Neural cell (in vitro differentiated cells): ENCODE results near the gene DOCK2. TPM values are rescaled to one million over a fixed set of nuclear protein-coding genes. Genes with fewer than 3 reads are reported as not detected.
"Not testable (repeated sequence)": the region's sequence is repeated elsewhere in the genome, so short reads cannot be mapped to it uniquely, and the experiment has no call there.

ENCODE experiments used
- H2AFZ ChIP-seq: fragments of 200-600, 300-800 bp; sonication (generic), shearing (Covaris generic); 2 replicates; pipeline ENCODE4 v1.6.0; 2014; ENCODE audit warnings: low read depth, mild to moderate bottlenecking, antibody characterized with exemption, low read length, moderate library complexity
- H3F3A ChIP-seq: fragments of 200-600 bp; shearing (Covaris generic); 2 replicates; pipeline ENCODE4 v1.6.1; 2016; ENCODE audit warnings: mild to moderate bottlenecking, moderate library complexity, mixed read lengths, antibody characterized with exemption, low read length; ENCODE audit not compliant: insufficient read depth, poor library complexity, severe bottlenecking
- H3K27ac ChIP-seq: fragments of 200-600, 300-800 bp; sonication (generic), shearing (Covaris generic); 2 replicates; pipeline ENCODE4 v1.5.1; 2014; ENCODE audit warnings: mild to moderate bottlenecking, low read length, moderate library complexity
- H3K27me3 ChIP-seq: fragments of 300-800, 200-600 bp; sonication (generic), shearing (Covaris generic); 2 replicates; pipeline ENCODE4 v1.6.0; 2014; ENCODE audit warnings: mild to moderate bottlenecking, low read depth, low read length, moderate library complexity; ENCODE audit not compliant: insufficient read depth
- H3K36me3 ChIP-seq: fragments of 300-800, 200-600 bp; sonication (generic), shearing (Covaris generic); 2 replicates; pipeline ENCODE4 v1.5.1; 2014; ENCODE audit warnings: mild to moderate bottlenecking, antibody characterized with exemption, low read length, moderate library complexity; ENCODE audit not compliant: insufficient read depth
- H3K4me2 ChIP-seq: fragments of 300-800, 200-600 bp; sonication (generic), shearing (Covaris generic); 2 replicates; pipeline ENCODE4 v1.6.0; 2014; ENCODE audit warnings: mild to moderate bottlenecking, low read length
- H3K4me3 ChIP-seq: fragments of 300-800, 200-600 bp; sonication (generic), shearing (Covaris generic); 2 replicates; pipeline ENCODE4 v1.5.1; 2014; ENCODE audit warnings: mild to moderate bottlenecking, low read length, moderate library complexity
- H3K79me2 ChIP-seq: fragments of 200-600 bp; shearing (Covaris generic); replicated peaks from 2 replicates; pipeline ENCODE4 v1.6.0; 2014; ENCODE audit warnings: mild to moderate bottlenecking, low read length, moderate library complexity; ENCODE audit not compliant: insufficient read depth
- H3K9ac ChIP-seq: fragments of 300-800, 200-600 bp; sonication (generic), shearing (Covaris generic); 2 replicates; pipeline ENCODE4 v1.6.1; 2016; ENCODE audit warnings: mild to moderate bottlenecking, low read length, mixed read lengths
- H3K9me2 ChIP-seq: fragments of 200-600 bp; shearing (Covaris generic); 2 replicates; pipeline ENCODE4 v1.6.1; 2016; ENCODE audit warnings: mild to moderate bottlenecking, low read length, mixed read lengths; ENCODE audit not compliant: insufficient read depth
- H3K9me3 ChIP-seq: fragments of 200-600, 300-800 bp; sonication (generic), shearing (Covaris generic); 2 replicates; pipeline ENCODE4 v1.6.1; 2016; ENCODE audit warnings: mild to moderate bottlenecking, mixed run types, low read length, moderate library complexity, mixed read lengths
- H4K20me1 ChIP-seq: fragments of 200-600 bp; shearing (Covaris generic); 2 replicates; pipeline ENCODE4 v1.6.1; 2016; ENCODE audit warnings: mild to moderate bottlenecking, mixed run types; ENCODE audit not compliant: insufficient read depth
- EP300 ChIP-seq: fragments of 450-650 bp; conservative IDR thresholded peaks from 2 replicates; pipeline ENCODE4 v1.6.1; 2014; ENCODE audit warnings: antibody characterized with exemption, mild to moderate bottlenecking, moderate library complexity; ENCODE audit not compliant: poor library complexity, severe bottlenecking
- EZH2 ChIP-seq: fragments of 200-600, 300-800 bp; shearing (Covaris generic), sonication (generic); IDR thresholded peaks from 2 replicates; pipeline ENCODE4 v1.6.1; 2014; ENCODE audit warnings: antibody characterized with exemption, low read length, borderline replicate concordance, mild to moderate bottlenecking; ENCODE audit not compliant: insufficient read depth, poor library complexity, severe bottlenecking
- MXI1 ChIP-seq: fragments of 450-650 bp; conservative IDR thresholded peaks from 2 replicates; pipeline ENCODE4 v1.6.1; 2014; ENCODE audit warnings: antibody characterized with exemption, mild to moderate bottlenecking; ENCODE audit not compliant: poor library complexity, severe bottlenecking
- POLR2AphosphoS5 ChIP-seq: IDR thresholded peaks from 2 replicates; pipeline ENCODE4 v1.6.1; 2012
- RAD21 ChIP-seq: fragments of 450-650 bp; conservative IDR thresholded peaks from 2 replicates; pipeline ENCODE4 v1.6.1; 2014; ENCODE audit warnings: antibody characterized with exemption, mild to moderate bottlenecking, moderate library complexity
- SMC3 ChIP-seq: fragments of 450-650 bp; conservative IDR thresholded peaks from 2 replicates; pipeline ENCODE4 v1.6.1; 2014; ENCODE audit warnings: antibody characterized with exemption, mild to moderate bottlenecking, moderate library complexity; ENCODE audit not compliant: poor library complexity
- TAF1 ChIP-seq: IDR thresholded peaks from 2 replicates; pipeline ENCODE4 v1.6.1; 2012; ENCODE audit warnings: low read depth
- polyA plus RNA-seq: library from polyadenylated mRNA; depleted of rRNA; stranded (reverse); fragments of >200 nt; gene quantifications from 2 replicates; pipeline ENCODE4 v1.2.3, GENCODE V29; 2014
- TF ChIP-seq, protein P1 (sequence below): IDR thresholded peaks from 2 replicates; pipeline ENCODE4 v1.6.1; 2012; ENCODE audit warnings: borderline replicate concordance
- TF ChIP-seq, protein P2 (sequence below): fragments of 450-650 bp; IDR thresholded peaks from 2 replicates; pipeline ENCODE4 v1.5.1; 2014; ENCODE audit warnings: antibody characterized with exemption, mild to moderate bottlenecking, moderate library complexity; ENCODE audit not compliant: poor library complexity, severe bottlenecking

DOCK2 gene
- polyA plus RNA-seq, 1 donor from 2014 or later: 0.15 TPM

DNA sequence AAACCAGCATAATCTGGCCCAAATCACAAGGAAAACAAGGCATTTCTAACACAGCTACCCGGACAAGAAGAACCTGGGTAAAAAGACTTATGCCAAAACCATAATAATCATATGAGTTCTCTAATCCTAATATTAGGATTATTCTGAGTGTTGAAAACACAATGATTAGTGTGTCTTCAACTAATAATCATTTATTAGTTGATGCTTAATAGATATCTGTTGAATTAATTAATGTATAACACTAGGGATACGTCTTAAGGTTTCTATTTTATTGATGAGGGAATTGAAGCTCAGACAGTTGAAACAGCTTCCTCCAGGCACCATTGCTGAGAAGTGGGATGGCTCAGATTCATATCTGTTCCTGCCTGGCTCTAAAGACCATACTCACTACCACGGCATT, 112.2 kb downstream of the DOCK2 start:
- H3K4me3 ChIP-seq: no peak overlapping the region
- H3K9me3 ChIP-seq: no peaks in the 10 kb centered on the region
- no peaks in the 10 kb centered on the region for H3K79me2 ChIP-seq
- H2AFZ ChIP-seq: no peak overlapping the region
- H3K9ac ChIP-seq: no peak overlapping the region
- H3K9me2 ChIP-seq: no peaks in the 10 kb centered on the region
- H3K36me3 ChIP-seq: no peaks in the 10 kb centered on the region
- H3F3A ChIP-seq: no peaks in the 10 kb centered on the region
- H3K27me3 ChIP-seq: no peaks in the 10 kb centered on the region
- H3K4me2 ChIP-seq: no peak overlapping the region
- no peak overlapping the region for H3K27ac ChIP-seq
- TF ChIP-seq, protein P1, sequence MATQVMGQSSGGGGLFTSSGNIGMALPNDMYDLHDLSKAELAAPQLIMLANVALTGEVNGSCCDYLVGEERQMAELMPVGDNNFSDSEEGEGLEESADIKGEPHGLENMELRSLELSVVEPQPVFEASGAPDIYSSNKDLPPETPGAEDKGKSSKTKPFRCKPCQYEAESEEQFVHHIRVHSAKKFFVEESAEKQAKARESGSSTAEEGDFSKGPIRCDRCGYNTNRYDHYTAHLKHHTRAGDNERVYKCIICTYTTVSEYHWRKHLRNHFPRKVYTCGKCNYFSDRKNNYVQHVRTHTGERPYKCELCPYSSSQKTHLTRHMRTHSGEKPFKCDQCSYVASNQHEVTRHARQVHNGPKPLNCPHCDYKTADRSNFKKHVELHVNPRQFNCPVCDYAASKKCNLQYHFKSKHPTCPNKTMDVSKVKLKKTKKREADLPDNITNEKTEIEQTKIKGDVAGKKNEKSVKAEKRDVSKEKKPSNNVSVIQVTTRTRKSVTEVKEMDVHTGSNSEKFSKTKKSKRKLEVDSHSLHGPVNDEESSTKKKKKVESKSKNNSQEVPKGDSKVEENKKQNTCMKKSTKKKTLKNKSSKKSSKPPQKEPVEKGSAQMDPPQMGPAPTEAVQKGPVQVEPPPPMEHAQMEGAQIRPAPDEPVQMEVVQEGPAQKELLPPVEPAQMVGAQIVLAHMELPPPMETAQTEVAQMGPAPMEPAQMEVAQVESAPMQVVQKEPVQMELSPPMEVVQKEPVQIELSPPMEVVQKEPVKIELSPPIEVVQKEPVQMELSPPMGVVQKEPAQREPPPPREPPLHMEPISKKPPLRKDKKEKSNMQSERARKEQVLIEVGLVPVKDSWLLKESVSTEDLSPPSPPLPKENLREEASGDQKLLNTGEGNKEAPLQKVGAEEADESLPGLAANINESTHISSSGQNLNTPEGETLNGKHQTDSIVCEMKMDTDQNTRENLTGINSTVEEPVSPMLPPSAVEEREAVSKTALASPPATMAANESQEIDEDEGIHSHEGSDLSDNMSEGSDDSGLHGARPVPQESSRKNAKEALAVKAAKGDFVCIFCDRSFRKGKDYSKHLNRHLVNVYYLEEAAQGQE: no peak
- TF ChIP-seq, protein P2, sequence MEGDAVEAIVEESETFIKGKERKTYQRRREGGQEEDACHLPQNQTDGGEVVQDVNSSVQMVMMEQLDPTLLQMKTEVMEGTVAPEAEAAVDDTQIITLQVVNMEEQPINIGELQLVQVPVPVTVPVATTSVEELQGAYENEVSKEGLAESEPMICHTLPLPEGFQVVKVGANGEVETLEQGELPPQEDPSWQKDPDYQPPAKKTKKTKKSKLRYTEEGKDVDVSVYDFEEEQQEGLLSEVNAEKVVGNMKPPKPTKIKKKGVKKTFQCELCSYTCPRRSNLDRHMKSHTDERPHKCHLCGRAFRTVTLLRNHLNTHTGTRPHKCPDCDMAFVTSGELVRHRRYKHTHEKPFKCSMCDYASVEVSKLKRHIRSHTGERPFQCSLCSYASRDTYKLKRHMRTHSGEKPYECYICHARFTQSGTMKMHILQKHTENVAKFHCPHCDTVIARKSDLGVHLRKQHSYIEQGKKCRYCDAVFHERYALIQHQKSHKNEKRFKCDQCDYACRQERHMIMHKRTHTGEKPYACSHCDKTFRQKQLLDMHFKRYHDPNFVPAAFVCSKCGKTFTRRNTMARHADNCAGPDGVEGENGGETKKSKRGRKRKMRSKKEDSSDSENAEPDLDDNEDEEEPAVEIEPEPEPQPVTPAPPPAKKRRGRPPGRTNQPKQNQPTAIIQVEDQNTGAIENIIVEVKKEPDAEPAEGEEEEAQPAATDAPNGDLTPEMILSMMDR: no peak
- TF ChIP-seq EP300: no peak
- no peak for TF ChIP-seq TAF1
- no peak for TF ChIP-seq EZH2
- TF ChIP-seq POLR2AphosphoS5: no peak
- no peak for TF ChIP-seq RAD21
- no peak for TF ChIP-seq SMC3
- TF ChIP-seq MXI1: no peak
- no peaks in the 10 kb centered on the region for H4K20me1 ChIP-seq

DNA sequence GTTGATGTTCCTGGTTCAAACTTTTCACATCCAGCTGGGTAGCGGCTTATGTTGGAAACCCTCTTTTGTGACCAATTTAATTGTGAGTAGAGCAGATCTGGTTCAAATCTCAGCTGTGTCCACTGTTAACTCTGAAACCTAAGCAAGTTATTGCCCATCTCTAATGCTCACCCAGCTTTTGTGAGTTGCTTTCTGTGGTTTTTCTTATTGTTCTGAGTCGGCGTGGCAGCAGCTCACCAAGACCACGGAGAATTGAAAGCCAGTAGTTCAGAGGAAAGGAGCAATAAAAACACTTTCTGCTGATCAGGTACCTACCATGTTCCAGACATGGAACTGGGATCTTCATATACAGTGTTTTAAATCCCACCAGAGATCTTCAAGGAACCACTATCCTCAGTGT, 114.4 kb downstream of the DOCK2 start:
- no peak overlapping the region for H3K4me3 ChIP-seq
- H2AFZ ChIP-seq: no peak overlapping the region
- H3K36me3 ChIP-seq: no peaks in the 10 kb centered on the region
- H4K20me1 ChIP-seq: no peaks in the 10 kb centered on the region
- no peaks in the 10 kb centered on the region for H3K9me3 ChIP-seq
- no peaks in the 10 kb centered on the region for H3K79me2 ChIP-seq
- no peaks in the 10 kb centered on the region for H3K27me3 ChIP-seq
- no peak overlapping the region for H3K27ac ChIP-seq
- H3K9me2 ChIP-seq: no peaks in the 10 kb centered on the region
- H3K9ac ChIP-seq: no peak overlapping the region
- no peaks in the 10 kb centered on the region for H3F3A ChIP-seq
- TF ChIP-seq EZH2 (no peak), MXI1 (no peak), TAF1 (no peak), RAD21 (no peak), EP300 (no peak), SMC3 (no peak), POLR2AphosphoS5 (no peak)
- TF ChIP-seq, protein P1: no peak
- TF ChIP-seq, protein P2: no peak
- no peak overlapping the region for H3K4me2 ChIP-seq

DNA sequence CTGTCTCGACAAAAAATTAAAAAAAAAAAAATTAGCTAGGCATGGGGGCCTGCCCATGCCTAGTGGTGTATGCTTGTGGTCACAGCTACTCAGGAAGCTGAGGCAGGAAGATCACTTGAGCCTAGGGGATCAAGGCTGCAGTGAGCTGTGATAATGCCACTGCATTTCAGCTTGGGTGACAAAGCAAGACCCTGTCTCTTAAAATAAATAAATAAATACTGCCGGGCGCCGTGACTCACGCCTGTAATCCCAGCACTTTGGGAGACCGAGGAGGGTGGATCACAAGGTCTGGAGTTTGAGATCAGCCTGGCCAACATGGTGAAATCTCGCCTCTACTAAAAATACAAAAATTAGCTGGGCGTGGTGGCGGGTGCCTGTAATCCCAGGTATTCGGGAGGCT, 115.5 kb downstream of the DOCK2 start:
- H3F3A ChIP-seq, H3K9me3 ChIP-seq, H3K79me2 ChIP-seq, H3K9me2 ChIP-seq, H3K9ac ChIP-seq, H3K4me3 ChIP-seq, H3K27ac ChIP-seq, H2AFZ ChIP-seq, H4K20me1 ChIP-seq, H3K36me3 ChIP-seq, H3K27me3 ChIP-seq, H3K4me2 ChIP-seq: not testable (repeated sequence)
